OCI-LY7 (cell line): ENCODE data around the gene RPLP1.

Experiments used
- CTCF ChIP-seq: fragments of 200-600 bp; sonication (generic); conservative IDR thresholded peaks from 2 replicates; pipeline ENCODE4 v1.5.1; 2014; ENCODE audit warnings: mild to moderate bottlenecking, antibody characterized with exemption, low read length, moderate library complexity, mixed read lengths
- EZH2phosphoT487 ChIP-seq: fragments of 200-600 bp; sonication (generic); IDR thresholded peaks from 2 replicates; pipeline ENCODE4 v1.6.1; 2018; ENCODE audit warnings: low read depth, borderline replicate concordance, mild to moderate bottlenecking, mixed run types, antibody characterized with exemption, low read length, moderate library complexity, mixed read lengths

- TF ChIP-seq EZH2phosphoT487 = no peak
- no peak for TF ChIP-seq CTCF
Observed at GRCh38 chr15:69486481-69487110, 34.0 kb downstream of the RPLP1 start.
